T-helper 17 cell (primary cell): ENCODE results near the gene TEX53. TPM values are rescaled to one million over a fixed set of nuclear protein-coding genes. Genes with fewer than 3 reads are reported as not detected.

Source experiments
- ATAC-seq: fragments of 150-1000 bp; cut with Tn5 transposase; 2 replicates; pipeline ENCODE4 v1.10.0; 2021; ENCODE audit warnings: mild to moderate bottlenecking, moderate library complexity
- DNase-seq, 3 donors: peaks; one replicate each; pipeline versions ENCODE4 v3.0.0 to v3.0.0-alpha.2; 2020 to 2021
- H3K9me3 ChIP-seq: one replicate; pipeline ENCODE4 v1.7.0; 2013; ENCODE audit warnings: low read length, mild to moderate bottlenecking; ENCODE audit not compliant: control insufficient read depth, poor library complexity, severe bottlenecking
- H3K27ac Mint-ChIP-seq: one replicate; pipeline ENCODE4 v1.8.0; 2022; ENCODE audit warnings: mild to moderate bottlenecking, moderate library complexity, mixed read lengths
- H3K27me3 Mint-ChIP-seq: one replicate; pipeline ENCODE4 v1.8.0; 2022; ENCODE audit warnings: mixed read lengths
- H3K36me3 Mint-ChIP-seq: one replicate; pipeline ENCODE4 v1.8.0; 2022; ENCODE audit warnings: low read depth, mixed read lengths
- H3K4me1 Mint-ChIP-seq: one replicate; pipeline ENCODE4 v1.8.0; 2022; ENCODE audit warnings: mild to moderate bottlenecking, mixed read lengths
- H3K4me3 Mint-ChIP-seq: one replicate; pipeline ENCODE4 v1.8.0; 2022; ENCODE audit warnings: mild to moderate bottlenecking, moderate library complexity, mixed read lengths
- total RNA-seq, 4 donors: library from RNA in 2 of 4; stranded (reverse) in 2 of 4; gene quantifications; one replicate each; pipeline ENCODE4 v1.2.3 and lab custom pipeline; 2022 to 2026

The TEX53 gene
- total RNA-seq, 2 donors from 2014 or later, result not detected

DNA sequence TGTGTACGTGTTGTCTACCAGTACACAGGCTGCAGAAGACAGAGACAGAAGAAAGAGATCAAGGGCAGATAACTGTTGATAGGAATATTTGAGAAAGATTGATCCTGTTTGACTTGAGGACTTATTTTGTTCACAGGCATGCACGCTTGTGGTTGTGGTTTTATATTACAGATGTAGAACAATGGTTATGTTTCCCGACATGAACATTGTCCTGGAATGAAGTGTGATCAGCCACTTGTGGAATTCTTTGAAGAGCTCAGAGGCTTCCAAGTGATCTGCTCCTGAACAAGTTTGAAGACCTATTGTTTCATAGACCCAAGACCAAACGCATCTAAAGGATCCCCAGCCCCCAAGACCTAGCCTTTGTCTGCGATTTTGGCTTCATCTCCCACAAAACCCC is 13.7 kb downstream of the TEX53 start:
- H3K27ac Mint-ChIP-seq, result peak overlapping the region; percentile 3
- no peaks in the 10 kb centered on the region for H3K27me3 Mint-ChIP-seq
- H3K4me1 Mint-ChIP-seq, result peaks cover 2% of the 10 kb centered on the region
- DNase-seq (no peak), ATAC-seq (no peak)
- no peak overlapping the region for H3K4me3 Mint-ChIP-seq
- peaks cover 10% of the 10 kb centered on the region for H3K36me3 Mint-ChIP-seq
- peaks cover 3% of the 10 kb centered on the region for H3K9me3 ChIP-seq

DNA sequence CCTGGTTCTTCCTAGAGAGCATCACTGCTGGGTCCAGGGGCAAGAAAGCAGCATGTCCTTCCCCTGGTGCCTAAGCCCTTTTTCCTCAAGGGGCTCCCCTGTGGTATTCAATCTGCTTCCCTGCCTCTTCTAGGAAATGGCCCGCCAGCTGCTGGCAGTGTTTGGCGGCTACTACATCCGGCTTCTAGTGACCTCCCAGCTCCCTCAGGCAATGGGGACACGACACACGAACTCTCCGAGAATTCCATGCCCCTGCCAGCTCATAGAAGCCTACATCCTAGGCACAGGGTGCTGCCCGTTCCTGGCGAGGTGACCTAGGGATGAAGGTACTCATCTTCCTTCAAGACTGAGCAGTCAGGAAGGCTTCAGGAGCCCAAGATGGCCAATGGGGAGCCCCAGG is 14.6 kb downstream of the TEX53 start:
- H3K27ac Mint-ChIP-seq, result no peak overlapping the region
- peaks cover 3% of the 10 kb centered on the region for H3K9me3 ChIP-seq
- peaks cover 2% of the 10 kb centered on the region for H3K4me1 Mint-ChIP-seq
- no peak for DNase-seq
- peaks cover 10% of the 10 kb centered on the region for H3K36me3 Mint-ChIP-seq
- no peak overlapping the region for H3K4me3 Mint-ChIP-seq
- no peaks in the 10 kb centered on the region for H3K27me3 Mint-ChIP-seq
- no peak for ATAC-seq

DNA sequence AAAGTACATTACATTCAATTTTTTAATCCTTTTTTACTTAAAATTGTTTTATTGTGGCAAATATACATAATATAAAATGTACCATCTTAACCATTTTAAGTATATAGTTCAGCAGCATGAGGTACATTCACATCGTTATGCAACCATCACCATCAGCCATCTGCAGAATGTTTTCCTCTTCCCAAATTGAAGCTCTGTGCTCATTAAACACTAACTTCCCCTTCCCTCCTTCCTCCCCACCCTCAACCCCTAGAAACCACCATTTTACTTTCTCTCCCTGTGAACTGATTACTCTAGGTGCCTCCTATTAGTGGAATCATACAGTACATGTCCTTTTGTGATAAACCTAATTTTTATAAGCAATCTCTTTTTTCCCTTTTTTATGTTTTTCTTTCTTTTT is 15.6 kb downstream of the TEX53 start:
- peaks cover 2% of the 10 kb centered on the region for H3K4me1 Mint-ChIP-seq
- DNase-seq (no peak), ATAC-seq (no peak)
- no peak overlapping the region for H3K4me3 Mint-ChIP-seq
- H3K36me3 Mint-ChIP-seq, result peaks cover 10% of the 10 kb centered on the region
- H3K9me3 ChIP-seq, result no peaks in the 10 kb centered on the region
- no peaks in the 10 kb centered on the region for H3K27me3 Mint-ChIP-seq
- H3K27ac Mint-ChIP-seq, result peak overlapping the region; percentile 63

DNA sequence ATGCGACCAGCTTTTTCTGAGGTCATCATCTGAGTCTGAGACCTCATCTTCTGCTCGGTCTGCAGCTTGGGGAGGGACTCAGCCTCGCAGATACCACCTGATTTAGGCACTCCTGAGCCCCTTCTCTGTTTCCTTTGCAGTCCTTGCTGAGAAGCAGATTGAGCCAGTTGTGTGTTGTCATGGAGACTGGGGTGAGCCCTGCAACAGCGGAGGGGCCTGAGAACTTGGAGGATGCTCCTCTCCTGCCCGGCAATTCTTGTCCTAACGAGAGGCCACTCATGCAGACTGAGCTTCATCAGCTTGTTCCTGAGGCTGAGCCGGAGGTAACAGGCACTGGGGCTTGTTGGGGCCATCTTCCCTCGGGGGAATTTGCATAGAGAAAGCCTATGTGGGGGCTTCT is 19.2 kb downstream of the TEX53 start:
- H3K4me1 Mint-ChIP-seq, result peaks cover 7% of the 10 kb centered on the region
- no peak overlapping the region for H3K27ac Mint-ChIP-seq
- no peak for DNase-seq
- no peaks in the 10 kb centered on the region for H3K9me3 ChIP-seq
- no peaks in the 10 kb centered on the region for H3K27me3 Mint-ChIP-seq
- ATAC-seq, result no peak
- H3K36me3 Mint-ChIP-seq, result peaks cover 6% of the 10 kb centered on the region
- no peak overlapping the region for H3K4me3 Mint-ChIP-seq

DNA sequence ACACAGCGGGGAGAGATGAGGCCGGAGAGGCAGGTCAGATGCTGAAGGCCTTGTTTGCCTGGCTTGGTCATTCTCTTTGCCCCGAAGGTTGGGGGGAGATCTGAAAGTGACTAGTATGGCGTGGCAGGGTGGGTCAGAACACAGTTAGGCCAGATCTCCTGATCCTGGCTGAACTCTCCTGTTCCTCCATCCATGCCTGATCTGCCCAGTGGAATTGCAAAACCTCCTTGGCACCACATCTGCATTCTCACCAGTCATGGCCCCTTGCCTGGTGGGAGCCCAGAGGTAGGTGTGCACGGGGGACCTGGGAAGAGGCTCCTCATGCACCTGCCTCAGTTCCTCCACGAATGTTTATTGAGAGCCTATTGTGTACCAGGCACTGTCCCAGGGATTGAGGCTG is 23.2 kb downstream of the TEX53 start:
- no peaks in the 10 kb centered on the region for H3K9me3 ChIP-seq
- DNase-seq, result no peak
- Mint-ChIP-seq H3K36me3 (peaks cover 3% of the 10 kb centered on the region), H3K27ac (no peak overlapping the region), H3K4me1 (peaks cover 6% of the 10 kb centered on the region), H3K4me3 (peak overlapping the region; percentile 31), H3K27me3 (no peaks in the 10 kb centered on the region)
- no peak for ATAC-seq

DNA sequence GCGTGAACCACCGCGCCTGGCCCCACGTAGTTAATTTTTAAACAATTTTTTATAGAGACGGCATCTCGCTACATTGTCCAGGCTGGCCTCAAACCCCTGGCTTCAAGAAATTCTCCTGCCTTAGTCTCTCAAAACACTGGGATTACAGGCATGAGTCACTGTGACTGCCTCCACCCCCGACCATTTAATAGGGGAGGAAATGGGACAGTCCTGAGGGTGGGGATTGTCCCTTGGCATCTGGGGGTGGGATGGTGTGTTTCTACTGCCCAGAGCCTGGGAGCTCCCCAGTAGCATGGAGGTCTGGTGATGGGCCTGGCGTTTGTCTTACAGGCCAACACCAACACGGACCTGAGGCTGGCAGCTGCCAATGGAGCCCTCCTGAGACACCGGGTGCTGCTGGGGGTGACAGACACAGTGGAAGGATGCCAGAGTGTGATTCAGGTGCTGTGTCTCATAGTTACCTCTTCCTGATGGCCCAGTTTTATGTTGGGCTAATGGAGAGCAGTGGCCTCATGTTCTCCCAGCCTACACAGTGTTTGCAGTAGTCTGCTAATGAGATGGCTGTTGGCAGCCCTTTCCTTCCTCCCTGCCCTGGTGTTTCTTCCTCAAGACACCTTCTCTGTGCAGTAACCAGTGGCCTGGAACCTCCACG is 24.0 kb downstream of the TEX53 start:
- Mint-ChIP-seq H3K36me3 (peaks cover 3% of the 10 kb centered on the region), H3K27ac (no peak overlapping the region), H3K4me3 (no peak overlapping the region), H3K4me1 (peaks cover 5% of the 10 kb centered on the region), H3K27me3 (no peaks in the 10 kb centered on the region)
- no peaks in the 10 kb centered on the region for H3K9me3 ChIP-seq
- ATAC-seq (no peak), DNase-seq (no peak)

DNA sequence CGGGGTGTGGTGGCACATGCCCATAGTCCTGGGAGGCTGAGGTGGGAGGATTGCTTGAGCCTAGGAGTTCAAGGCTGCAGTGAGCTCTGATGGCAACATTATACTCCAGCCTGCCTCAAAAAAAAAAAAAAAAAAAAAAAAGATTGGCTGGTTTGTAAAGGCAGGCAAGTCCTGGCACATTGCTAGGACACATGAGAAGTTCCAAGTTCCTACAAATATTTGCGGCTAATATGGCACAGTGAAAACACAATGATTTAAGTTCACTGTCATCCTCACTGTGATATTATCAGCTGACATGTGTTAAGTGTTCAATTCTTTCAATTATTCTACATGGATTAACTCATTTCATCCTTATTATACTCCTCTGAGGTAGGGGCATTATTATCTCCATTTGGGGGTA is 26.4 kb downstream of the TEX53 start:
- ATAC-seq (no peak), DNase-seq (no peak)
- Mint-ChIP-seq H3K36me3 (peaks cover 5% of the 10 kb centered on the region), H3K4me3 (no peak overlapping the region), H3K27ac (no peak overlapping the region), H3K4me1 (peaks cover 6% of the 10 kb centered on the region), H3K27me3 (no peaks in the 10 kb centered on the region)
- no peaks in the 10 kb centered on the region for H3K9me3 ChIP-seq

DNA sequence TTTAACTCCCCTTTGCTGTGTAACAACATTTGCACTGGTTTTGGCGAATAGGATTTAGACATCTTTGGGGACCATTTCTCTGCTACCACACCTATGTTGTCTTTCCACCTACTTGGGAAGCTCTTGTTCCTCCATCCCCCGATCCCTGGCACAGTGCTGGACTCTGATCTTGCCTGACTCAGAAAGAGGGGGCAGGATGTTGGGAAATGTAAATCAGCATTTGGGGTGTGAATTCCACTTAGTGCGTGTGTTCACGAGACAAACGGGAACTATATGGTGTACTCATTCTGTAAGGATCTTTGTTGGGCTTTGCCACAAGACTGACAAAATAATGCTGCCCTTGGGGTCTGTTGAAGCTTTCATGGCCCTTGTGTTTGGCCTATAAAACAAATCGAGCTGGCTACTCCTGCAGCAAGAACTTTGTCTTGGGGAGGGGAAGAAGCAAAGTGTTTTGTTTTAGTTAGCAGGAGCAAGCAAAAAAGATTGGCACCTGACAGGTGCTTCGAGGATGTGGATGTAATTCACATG is 28.0 kb downstream of the TEX53 start:
- Mint-ChIP-seq H3K4me3 (no peak overlapping the region), H3K4me1 (peaks cover 4% of the 10 kb centered on the region), H3K27ac (peak overlapping the region; percentile 75), H3K27me3 (no peaks in the 10 kb centered on the region), H3K36me3 (peaks cover 5% of the 10 kb centered on the region)
- ATAC-seq (no peak), DNase-seq (no peak)
- no peaks in the 10 kb centered on the region for H3K9me3 ChIP-seq

DNA sequence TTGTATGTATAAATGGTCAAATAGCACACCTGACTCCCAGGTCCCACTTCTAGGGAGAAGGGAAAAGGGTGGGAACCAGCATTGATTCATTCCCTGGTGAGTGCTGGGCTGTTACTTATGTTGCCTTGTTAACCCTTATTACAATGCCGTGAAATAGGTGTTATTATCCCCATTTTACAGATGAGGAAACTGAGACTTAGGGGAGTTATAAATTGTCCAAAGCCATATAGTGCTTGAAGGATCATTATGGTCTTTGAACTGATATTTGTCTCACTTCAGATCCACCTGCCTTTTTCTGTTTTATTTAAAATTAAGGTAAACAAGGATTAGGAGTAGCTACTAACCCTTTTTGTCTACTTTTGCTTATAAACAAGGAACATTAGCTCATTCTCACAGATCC is 30.1 kb downstream of the TEX53 start:
- Mint-ChIP-seq H3K36me3 (peaks cover 9% of the 10 kb centered on the region), H3K27ac (peak overlapping the region; percentile 70)

DNA sequence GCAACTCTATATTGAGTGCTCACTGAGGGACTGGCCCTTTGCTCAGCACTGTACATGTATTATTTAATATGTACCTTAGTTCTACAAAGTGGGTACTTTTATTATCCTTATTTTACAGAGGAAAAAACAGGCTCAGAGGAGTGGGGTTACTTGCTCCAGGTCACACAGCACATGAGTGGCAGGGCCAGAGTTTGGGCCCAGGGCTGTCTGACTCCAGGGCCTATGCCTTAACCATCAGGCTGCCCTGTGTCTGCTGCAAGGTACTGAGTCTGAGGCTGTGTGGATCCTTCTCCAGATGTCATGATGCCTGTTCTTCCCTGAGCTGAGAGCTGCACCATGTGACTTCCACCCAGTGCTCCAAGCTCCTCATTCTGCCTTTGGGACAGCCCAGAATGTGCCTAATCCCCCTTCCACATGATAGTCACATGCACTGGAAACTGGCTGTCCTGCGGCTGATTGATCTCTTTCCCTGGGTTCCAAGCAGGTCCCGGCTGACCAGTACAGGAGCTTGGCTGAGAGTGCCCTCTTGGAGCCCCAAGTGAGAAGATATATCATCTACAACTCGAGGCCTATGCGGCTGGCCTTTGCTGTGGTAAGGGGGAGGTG is 31.1 kb downstream of the TEX53 start:
- H3K27me3 Mint-ChIP-seq, result no peaks in the 10 kb centered on the region
- no peaks in the 10 kb centered on the region for H3K9me3 ChIP-seq
- DNase-seq, result no peak
- peaks cover 14% of the 10 kb centered on the region for H3K36me3 Mint-ChIP-seq
- peak overlapping the region; percentile 19 for H3K27ac Mint-ChIP-seq
- peaks cover 11% of the 10 kb centered on the region for H3K4me1 Mint-ChIP-seq
- no peak for ATAC-seq
- H3K4me3 Mint-ChIP-seq, result no peak overlapping the region

More for the DNA sequence above, 30.1 kb downstream of the TEX53 start:
- no peaks in the 10 kb centered on the region for H3K9me3 ChIP-seq
- ATAC-seq (no peak), DNase-seq (no peak)
- H3K4me1 Mint-ChIP-seq, result peaks cover 6% of the 10 kb centered on the region
- no peak overlapping the region for H3K4me3 Mint-ChIP-seq
- H3K27me3 Mint-ChIP-seq, result no peaks in the 10 kb centered on the region

DNA sequence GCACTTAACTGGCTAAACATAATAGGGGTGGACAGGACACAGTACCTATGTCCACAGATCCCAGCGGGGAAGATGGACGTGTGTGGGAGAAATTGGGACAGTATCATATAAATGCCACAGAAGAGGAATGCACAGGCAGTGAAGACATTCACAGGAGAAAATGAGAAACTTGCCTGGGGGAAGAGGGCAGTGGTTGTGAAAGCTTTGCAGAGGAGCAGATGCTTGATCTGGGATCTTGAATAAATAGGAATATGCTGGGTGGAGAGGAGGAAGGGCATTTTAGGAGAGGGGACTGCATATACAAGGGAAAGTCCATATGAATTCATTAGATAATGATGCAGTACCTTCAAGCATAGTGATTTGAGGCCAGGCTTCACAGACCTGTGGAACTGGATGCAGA is 32.9 kb downstream of the TEX53 start:
- DNase-seq (no peak), ATAC-seq (no peak)
- Mint-ChIP-seq H3K36me3 (peaks cover 17% of the 10 kb centered on the region), H3K4me3 (no peak overlapping the region), H3K27ac (no peak overlapping the region), H3K4me1 (peaks cover 13% of the 10 kb centered on the region), H3K27me3 (no peaks in the 10 kb centered on the region)
- no peaks in the 10 kb centered on the region for H3K9me3 ChIP-seq

DNA sequence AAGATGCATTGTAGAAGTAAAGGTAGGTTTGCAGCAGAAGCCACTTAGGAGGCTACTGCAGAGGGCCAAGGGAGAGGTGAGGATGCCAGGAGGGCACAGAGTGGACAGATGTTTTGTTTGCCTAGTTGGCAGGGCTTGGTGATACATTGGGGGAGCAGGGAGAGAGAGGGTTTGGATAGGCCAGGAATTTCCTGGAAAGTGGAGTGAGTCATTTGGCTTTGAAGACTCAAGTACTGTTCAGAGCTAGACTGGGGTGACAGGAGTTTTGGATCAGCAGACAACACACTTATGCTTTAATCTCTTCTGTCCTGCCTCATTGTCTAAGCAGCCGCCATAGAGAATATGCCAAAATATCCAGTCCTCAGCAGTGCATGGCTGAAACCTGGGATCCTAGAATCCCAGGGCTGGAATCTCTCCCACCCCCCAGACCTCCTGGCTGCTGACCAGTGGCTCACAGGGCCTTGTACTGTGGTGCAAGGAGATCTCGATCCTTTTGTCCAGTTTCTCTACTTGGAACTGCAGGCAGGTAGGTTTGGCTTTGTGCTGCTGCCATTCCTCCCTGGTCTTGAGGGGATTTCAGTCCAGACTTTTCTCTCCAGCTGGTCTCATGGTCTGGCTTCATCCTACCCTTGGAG is 35.5 kb downstream of the TEX53 start:
- Mint-ChIP-seq H3K4me3 (no peak overlapping the region), H3K36me3 (peaks cover 14% of the 10 kb centered on the region), H3K27me3 (no peaks in the 10 kb centered on the region), H3K27ac (no peak overlapping the region), H3K4me1 (peaks cover 13% of the 10 kb centered on the region)
- ATAC-seq (no peak), DNase-seq (no peak)
- no peaks in the 10 kb centered on the region for H3K9me3 ChIP-seq

DNA sequence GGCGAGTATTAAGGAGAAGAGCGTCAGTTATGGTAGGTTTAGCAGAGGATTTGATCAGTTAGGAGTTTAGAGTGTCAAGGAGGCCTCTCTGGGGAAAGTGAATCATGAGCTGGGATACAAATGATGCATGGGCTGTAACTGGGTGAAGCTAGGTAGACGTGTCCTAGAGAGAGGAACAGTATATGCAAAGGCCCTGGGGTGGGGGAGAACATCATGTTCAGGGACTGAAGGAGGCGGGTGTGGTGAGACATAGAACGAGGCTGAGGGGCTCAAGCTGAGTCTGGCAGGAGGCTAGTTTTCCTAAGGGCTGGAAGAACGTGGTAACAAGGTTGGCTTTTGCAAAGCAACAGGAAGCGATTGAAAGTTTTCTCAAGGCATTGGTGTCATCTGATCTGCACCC is 36.0 kb downstream of the TEX53 start:
- Mint-ChIP-seq H3K36me3 (peaks cover 12% of the 10 kb centered on the region), H3K27me3 (no peaks in the 10 kb centered on the region), H3K4me3 (no peak overlapping the region), H3K27ac (peak overlapping the region; percentile 78), H3K4me1 (peaks cover 17% of the 10 kb centered on the region)
- H3K9me3 ChIP-seq, result no peaks in the 10 kb centered on the region
- ATAC-seq (no peak), DNase-seq (no peak)
